GM12878 (cell line): ENCODE data around the gene SOX5.

Experiments
- BHLHE40 ChIP-seq, 2 experiments: fragments of 450-650 bp in 1 of 2; IDR thresholded peaks; 2 replicates each; pipeline ENCODE4 v1.6.1; 2011 to 2017; ENCODE audit warnings: low read depth in 2 of 2, borderline replicate concordance in 1 of 2, improper control_type of control experiment in 1 of 2, low read length in 1 of 2, mild to moderate bottlenecking in 1 of 2
- CBX3 ChIP-seq: fragments of 200-600 bp; sonication (generic); IDR thresholded peaks from 2 replicates; pipeline ENCODE4 v1.6.1; 2016; ENCODE audit warnings: low read depth, borderline replicate concordance
- CHD4 ChIP-seq: fragments of 200-600 bp; sonication (generic); IDR thresholded peaks from 2 replicates; pipeline ENCODE4 v1.6.1; 2016; ENCODE audit warnings: mild to moderate bottlenecking
- ESRRA ChIP-seq: IDR thresholded peaks from 2 replicates; pipeline ENCODE4 v1.6.1; 2012; ENCODE audit warnings: mild to moderate bottlenecking, low read length, improper control_type of control experiment
- EZH2 ChIP-seq: IDR thresholded peaks from 2 replicates; pipeline ENCODE4 v1.6.1; 2012; ENCODE audit warnings: low read depth, mild to moderate bottlenecking, control low read depth, inconsistent platforms, low read length, borderline replicate concordance; ENCODE audit not compliant: control insufficient read depth
- KAT2A ChIP-seq: conservative IDR thresholded peaks from 2 replicates; pipeline ENCODE4 v1.6.1; 2011; ENCODE audit warnings: low read depth, low read length; ENCODE audit not compliant: control insufficient read depth
- RAD21 ChIP-seq: IDR thresholded peaks from 2 replicates; pipeline ENCODE4 v1.6.1; 2011; ENCODE audit warnings: mild to moderate bottlenecking, low read depth, low read length, moderate library complexity; ENCODE audit not compliant: insufficient read depth
- RCOR1 ChIP-seq: conservative IDR thresholded peaks from 2 replicates; pipeline ENCODE4 v1.6.1; 2012; ENCODE audit warnings: low read depth, low read length, improper control_type of control experiment
- SMC3 ChIP-seq: IDR thresholded peaks from 2 replicates; pipeline ENCODE4 v1.6.1; 2011; ENCODE audit warnings: low read length, improper control_type of control experiment, borderline replicate concordance
- ZNF384 ChIP-seq: IDR thresholded peaks from 2 replicates; pipeline ENCODE4 v1.6.1; 2012; ENCODE audit warnings: low read depth, mild to moderate bottlenecking, low read length, improper control_type of control experiment, borderline replicate concordance
- TF ChIP-seq, protein P1 (sequence below): fragments of 450-650 bp; IDR thresholded peaks from 2 replicates; pipeline ENCODE4 v1.6.1; 2014; ENCODE audit warnings: mild to moderate bottlenecking
- TF ChIP-seq, protein P2 (sequence below), 3 experiments: IDR thresholded peaks in 2 of 3; conservative IDR thresholded peaks in 1 of 3; 2 replicates each; pipeline ENCODE4 v1.5.1; 2011; ENCODE audit warnings: low read depth in 3 of 3, low read length in 3 of 3, mild to moderate bottlenecking in 3 of 3, control low read depth in 2 of 3, moderate library complexity in 2 of 3, inconsistent platforms in 1 of 3, mixed read lengths in 1 of 3; ENCODE audit not compliant: control insufficient read depth in 2 of 3, insufficient read depth in 1 of 3; ENCODE audit errors: extremely low read depth in 1 of 3

DNA sequence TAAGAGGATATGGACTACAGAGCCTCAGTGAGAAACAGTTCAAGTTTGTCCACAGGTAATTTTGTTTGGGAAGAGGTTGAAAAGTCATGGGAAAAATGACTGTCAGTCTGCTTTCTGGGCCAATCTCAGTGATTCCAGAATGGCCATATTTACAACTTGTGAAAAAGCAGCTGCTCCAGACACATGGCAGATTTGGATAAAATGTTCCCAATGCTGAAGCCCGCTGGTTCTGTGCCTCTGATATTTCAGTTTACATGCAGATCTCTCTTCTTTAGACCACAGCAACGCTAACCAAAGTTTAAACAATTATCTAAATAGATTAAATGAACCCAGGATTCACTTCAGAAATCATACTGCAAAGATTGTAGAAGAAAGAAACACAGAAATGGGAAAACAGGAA, 222.8 kb downstream of the SOX5 start:
- no peak for TF ChIP-seq EZH2
- no peak for TF ChIP-seq RAD21
- TF ChIP-seq CBX3: no peak
- TF ChIP-seq BHLHE40 (IDR thresholded peaks at IDR 0.05; ENCODE audit: borderline replicate concordance in 1 of 2, low read depth in 2 of 2, low read length in 1 of 2): no peak
- TF ChIP-seq, protein P1, sequence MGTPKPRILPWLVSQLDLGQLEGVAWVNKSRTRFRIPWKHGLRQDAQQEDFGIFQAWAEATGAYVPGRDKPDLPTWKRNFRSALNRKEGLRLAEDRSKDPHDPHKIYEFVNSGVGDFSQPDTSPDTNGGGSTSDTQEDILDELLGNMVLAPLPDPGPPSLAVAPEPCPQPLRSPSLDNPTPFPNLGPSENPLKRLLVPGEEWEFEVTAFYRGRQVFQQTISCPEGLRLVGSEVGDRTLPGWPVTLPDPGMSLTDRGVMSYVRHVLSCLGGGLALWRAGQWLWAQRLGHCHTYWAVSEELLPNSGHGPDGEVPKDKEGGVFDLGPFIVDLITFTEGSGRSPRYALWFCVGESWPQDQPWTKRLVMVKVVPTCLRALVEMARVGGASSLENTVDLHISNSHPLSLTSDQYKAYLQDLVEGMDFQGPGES: no peak
- no peak for TF ChIP-seq SMC3
- TF ChIP-seq, protein P2, sequence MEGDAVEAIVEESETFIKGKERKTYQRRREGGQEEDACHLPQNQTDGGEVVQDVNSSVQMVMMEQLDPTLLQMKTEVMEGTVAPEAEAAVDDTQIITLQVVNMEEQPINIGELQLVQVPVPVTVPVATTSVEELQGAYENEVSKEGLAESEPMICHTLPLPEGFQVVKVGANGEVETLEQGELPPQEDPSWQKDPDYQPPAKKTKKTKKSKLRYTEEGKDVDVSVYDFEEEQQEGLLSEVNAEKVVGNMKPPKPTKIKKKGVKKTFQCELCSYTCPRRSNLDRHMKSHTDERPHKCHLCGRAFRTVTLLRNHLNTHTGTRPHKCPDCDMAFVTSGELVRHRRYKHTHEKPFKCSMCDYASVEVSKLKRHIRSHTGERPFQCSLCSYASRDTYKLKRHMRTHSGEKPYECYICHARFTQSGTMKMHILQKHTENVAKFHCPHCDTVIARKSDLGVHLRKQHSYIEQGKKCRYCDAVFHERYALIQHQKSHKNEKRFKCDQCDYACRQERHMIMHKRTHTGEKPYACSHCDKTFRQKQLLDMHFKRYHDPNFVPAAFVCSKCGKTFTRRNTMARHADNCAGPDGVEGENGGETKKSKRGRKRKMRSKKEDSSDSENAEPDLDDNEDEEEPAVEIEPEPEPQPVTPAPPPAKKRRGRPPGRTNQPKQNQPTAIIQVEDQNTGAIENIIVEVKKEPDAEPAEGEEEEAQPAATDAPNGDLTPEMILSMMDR (IDR thresholded peaks at IDR 0.05 in 2 of 3, conservative IDR thresholded peaks at IDR 0.05 in 1 of 3; ENCODE audit: control insufficient read depth in 2 of 3, extremely low read depth in 1 of 3, insufficient read depth in 1 of 3, low read depth in 3 of 3, low read length in 3 of 3): no peak
- no peak for TF ChIP-seq KAT2A
- no peak for TF ChIP-seq ESRRA
- TF ChIP-seq ZNF384: no peak
- TF ChIP-seq RCOR1: no peak
- no peak for TF ChIP-seq CHD4
